H9 (cell line): ENCODE measurements around the gene SAMD8. TPM values are rescaled to one million over a fixed set of nuclear protein-coding genes. Genes with fewer than 3 reads are reported as not detected.

ENCODE experiments used
- DNase-seq: peaks from one replicate; pipeline ENCODE4 v3.0.0-alpha.2; 2017
- H2AFZ ChIP-seq: one replicate; pipeline ENCODE4 v1.6.1; 2013; ENCODE audit warnings: mild to moderate bottlenecking, low read length, control low read depth, moderate library complexity
- H2AK5ac ChIP-seq: 2 replicates; pipeline ENCODE4 v1.6.1; 2013; ENCODE audit warnings: low read length, control low read depth, mixed read lengths; ENCODE audit not compliant: insufficient read length
- H2BK120ac ChIP-seq: one replicate; pipeline ENCODE4 v1.6.1; 2013; ENCODE audit warnings: low read depth, mild to moderate bottlenecking, low read length, control low read depth, inconsistent platforms; ENCODE audit not compliant: poor library complexity, severe bottlenecking
- H2BK12ac ChIP-seq: 2 replicates; pipeline ENCODE4 v1.6.1; 2013; ENCODE audit warnings: low read length, control low read depth, mixed read lengths, low read depth; ENCODE audit not compliant: insufficient read length
- H2BK15ac ChIP-seq: 2 replicates; pipeline ENCODE4 v1.6.1; 2013; ENCODE audit warnings: low read depth, low read length, control low read depth
- H2BK20ac ChIP-seq: one replicate; pipeline ENCODE4 v1.6.1; 2013; ENCODE audit warnings: low read depth, mild to moderate bottlenecking, low read length, control low read depth, inconsistent platforms; ENCODE audit not compliant: poor library complexity, severe bottlenecking
- H2BK5ac ChIP-seq: 2 replicates; pipeline ENCODE4 v1.6.1; 2013; ENCODE audit warnings: low read length, control low read depth, mixed read lengths; ENCODE audit not compliant: insufficient read length
- H3K14ac ChIP-seq: 2 replicates; pipeline ENCODE4 v1.6.1; 2013; ENCODE audit warnings: low read length, control low read depth; ENCODE audit not compliant: insufficient read depth
- H3K18ac ChIP-seq: 2 replicates; pipeline ENCODE4 v1.6.1; 2013; ENCODE audit warnings: low read depth, mild to moderate bottlenecking, mixed read lengths, low read length, control low read depth; ENCODE audit not compliant: insufficient read length
- H3K23ac ChIP-seq: 2 replicates; pipeline ENCODE4 v1.6.1; 2013; ENCODE audit warnings: low read length, control low read depth, mixed read lengths, low read depth; ENCODE audit not compliant: insufficient read length
- H3K23me2 ChIP-seq: 2 replicates; pipeline ENCODE4 v1.6.1; 2013; ENCODE audit warnings: low read depth, mild to moderate bottlenecking, mixed read lengths, low read length, control low read depth; ENCODE audit not compliant: insufficient read length, poor library complexity, severe bottlenecking
- H3K27ac ChIP-seq: 2 replicates; pipeline ENCODE4 v1.5.1; 2013; ENCODE audit warnings: low read length, control low read depth, mixed read lengths, low read depth; ENCODE audit not compliant: insufficient read length
- H3K27me3 ChIP-seq: 2 replicates; pipeline ENCODE4 v1.6.1; 2013; ENCODE audit warnings: low read length, control low read depth, inconsistent platforms; ENCODE audit not compliant: insufficient read depth
- H3K4ac ChIP-seq: 2 replicates; pipeline ENCODE4 v1.6.1; 2013; ENCODE audit warnings: low read depth, mild to moderate bottlenecking, control low read depth, inconsistent platforms, low read length, moderate library complexity
- H3K4me1 ChIP-seq: 2 replicates; pipeline ENCODE4 v1.6.1; 2013; ENCODE audit warnings: low read length, control low read depth, inconsistent platforms; ENCODE audit not compliant: insufficient read depth
- H3K4me2 ChIP-seq: 2 replicates; pipeline ENCODE4 v1.6.1; 2013; ENCODE audit warnings: low read length, control low read depth, mixed read lengths; ENCODE audit not compliant: insufficient read length, insufficient read depth
- H3K56ac ChIP-seq: 2 replicates; pipeline ENCODE4 v1.6.1; 2013; ENCODE audit warnings: low read depth, mild to moderate bottlenecking, mixed read lengths, low read length, control low read depth; ENCODE audit not compliant: insufficient read length
- H3K79me1 ChIP-seq: 2 replicates; pipeline ENCODE4 v1.6.1; 2013; ENCODE audit warnings: low read depth, mild to moderate bottlenecking, moderate library complexity, low read length, control low read depth, inconsistent platforms; ENCODE audit not compliant: insufficient read depth, poor library complexity, severe bottlenecking
- H3K79me2 ChIP-seq: 2 replicates; pipeline ENCODE4 v1.6.1; 2013; ENCODE audit warnings: low read length, control low read depth, inconsistent platforms; ENCODE audit not compliant: insufficient read depth
- H3K9ac ChIP-seq: 2 replicates; pipeline ENCODE4 v1.6.1; 2013; ENCODE audit warnings: low read length, control low read depth, mixed read lengths; ENCODE audit not compliant: insufficient read length; ENCODE audit errors: extremely low read depth
- H3K9me3 ChIP-seq: one replicate; pipeline ENCODE4 v1.6.1; 2013; ENCODE audit warnings: low read depth, low read length, inconsistent platforms; ENCODE audit not compliant: control insufficient read depth
- H3T11ph ChIP-seq: one replicate; pipeline ENCODE4 v1.6.1; 2013; ENCODE audit warnings: mild to moderate bottlenecking, low read length, control low read depth, inconsistent platforms
- H4K20me1 ChIP-seq: one replicate; pipeline ENCODE4 v1.6.1; 2013; ENCODE audit not compliant: control insufficient read depth, insufficient read length, insufficient read depth
- H4K5ac ChIP-seq: 2 replicates; pipeline ENCODE4 v1.6.1; 2013; ENCODE audit warnings: low read depth, mild to moderate bottlenecking, mixed read lengths, low read length, control low read depth; ENCODE audit not compliant: insufficient read length
- H4K8ac ChIP-seq: replicated peaks from 2 replicates; pipeline ENCODE4 v1.6.1; 2013; ENCODE audit warnings: low read length, control low read depth, mixed read lengths, low read depth; ENCODE audit not compliant: insufficient read length
- H4K91ac ChIP-seq: 2 replicates; pipeline ENCODE4 v1.6.1; 2013; ENCODE audit warnings: low read depth, mild to moderate bottlenecking, moderate library complexity, mixed read lengths, low read length, control low read depth; ENCODE audit not compliant: insufficient read length
- H3K27ac Mint-ChIP-seq, 3 experiments: 2 replicates in 2 of 3; 3 replicates in 1 of 3; pipeline ENCODE4 v1.8.0; 2020 to 2021; ENCODE audit warnings: mixed read lengths in 3 of 3, mild to moderate bottlenecking in 1 of 3, moderate library complexity in 1 of 3
- H3K27me3 Mint-ChIP-seq: 2 replicates; pipeline ENCODE4 v1.8.0; 2021; ENCODE audit warnings: low read depth, mild to moderate bottlenecking, moderate library complexity, mixed read lengths
- H3K36me3 Mint-ChIP-seq, 3 experiments: 2 replicates in 2 of 3; 3 replicates in 1 of 3; pipeline ENCODE4 v1.8.0; 2020 to 2021; ENCODE audit warnings: low read depth in 3 of 3, mixed read lengths in 3 of 3; ENCODE audit not compliant: insufficient read depth in 1 of 3
- H3K4me1 Mint-ChIP-seq, 2 experiments: 2 replicates each; pipeline ENCODE4 v1.8.0; 2020; ENCODE audit warnings: mixed read lengths in 2 of 2
- H3K4me3 Mint-ChIP-seq, 2 experiments: 2 replicates in 1 of 2; 3 replicates in 1 of 2; pipeline ENCODE4 v1.8.0; 2020 to 2021; ENCODE audit warnings: mild to moderate bottlenecking in 2 of 2, mixed read lengths in 2 of 2, moderate library complexity in 1 of 2
- H3K9me3 Mint-ChIP-seq, 2 experiments: 2 replicates in 1 of 2; 3 replicates in 1 of 2; pipeline ENCODE4 v1.8.0; 2020; ENCODE audit warnings: mild to moderate bottlenecking in 2 of 2, mixed read lengths in 2 of 2, moderate library complexity in 1 of 2
- WGBS: extraction: QIAGEN DNeasy Blood & Tissue Kit; methylation state at CpG from one replicate; pipeline ENCODE4 v1.1.7; 2013; ENCODE audit warnings: missing lambda C conversion rate, low lambda C conversion rate, mixed read lengths; ENCODE audit not compliant: insufficient read length; ENCODE audit errors: extremely low coverage; 5-methylcytosine and 5-hydroxymethylcytosine counted together
- total RNA-seq: library from RNA; stranded (reverse); gene quantifications from 2 replicates; pipeline ENCODE4 v1.2.1, GENCODE V29; 2021
- TF ChIP-seq, protein P1 (sequence below): fragments of 200-600 bp; sonication (generic); conservative IDR thresholded peaks from 3 replicates; pipeline ENCODE4 v1.8.0; 2021; ENCODE audit warnings: antibody characterized with exemption, mild to moderate bottlenecking

SAMD8 gene
- total RNA-seq, 1 experiment from 2014 or later = 18.8 TPM

DNA sequence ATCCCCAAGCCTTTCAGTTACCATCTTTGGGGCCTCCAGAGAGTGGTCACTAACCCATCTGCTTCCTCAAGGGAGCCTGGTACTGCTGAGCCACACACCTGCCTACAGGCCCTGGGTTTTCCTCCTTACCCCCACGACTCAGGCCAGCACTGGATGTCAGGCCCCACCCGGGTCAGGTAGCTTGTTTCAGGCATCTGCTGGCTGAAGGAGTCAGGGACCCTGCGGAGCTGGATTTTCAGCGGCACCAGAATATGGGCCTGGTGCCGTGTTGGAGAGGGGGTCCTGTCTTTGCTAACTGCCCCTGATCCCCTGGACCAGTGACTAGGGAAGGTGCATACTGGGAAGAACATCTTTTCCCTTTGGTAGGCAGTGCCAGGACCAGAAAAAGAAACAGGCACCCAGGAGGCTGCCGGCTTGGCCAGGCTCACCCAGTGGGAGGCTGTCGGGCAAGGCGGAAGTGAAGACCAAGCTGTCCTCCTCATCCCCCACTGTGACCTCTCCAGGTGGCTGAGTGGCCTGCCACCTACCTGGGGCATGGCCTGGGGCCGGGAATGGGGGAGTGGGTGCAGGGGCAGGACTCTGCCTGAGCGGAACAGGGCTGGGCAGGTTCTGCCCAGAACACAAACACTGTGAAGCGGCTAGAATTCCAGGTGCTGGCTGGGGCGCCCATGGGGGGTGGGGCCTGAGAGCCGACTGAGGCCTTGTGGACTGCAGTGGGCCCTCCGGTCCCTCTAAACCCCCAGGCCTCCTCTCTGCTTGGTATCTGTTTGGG lies 12.4 kb upstream of the SAMD8 start:
- Histone ChIP-seq H3K27me3 (no peaks in the 10 kb centered on the region), H3K14ac (no peak overlapping the region), H3K4ac (no peak overlapping the region), H3K23me2 (no peaks in the 10 kb centered on the region), H2BK120ac (no peak overlapping the region), H3K4me1 (peaks cover 4% of the 10 kb centered on the region; the same call in 1 of the 2 replicates), H4K8ac (no peak overlapping the region), H3T11ph (no peak overlapping the region), H2BK20ac (no peak overlapping the region), H2BK5ac (no peak overlapping the region), H2BK15ac (no peak overlapping the region), H3K4me2 (no peak overlapping the region), H3K18ac (no peak overlapping the region), H4K5ac (no peak overlapping the region), H4K20me1 (no peaks in the 10 kb centered on the region), H3K79me1 (no peaks in the 10 kb centered on the region), H2AFZ (no peak overlapping the region), H3K9me3 (no peaks in the 10 kb centered on the region), H3K56ac (no peak overlapping the region), H4K91ac (no peak overlapping the region), H3K23ac (no peak overlapping the region), H3K79me2 (no peaks in the 10 kb centered on the region), H3K9ac (no peak overlapping the region), H2AK5ac (no peak overlapping the region), H3K27ac (no peak overlapping the region), H2BK12ac (no peak overlapping the region)
- no peak for DNase-seq
- Mint-ChIP-seq H3K27ac (no peak overlapping the region), H3K4me3 (no peak overlapping the region), H3K36me3 (no peaks in the 10 kb centered on the region), H3K27me3 (no peaks in the 10 kb centered on the region), H3K9me3 (no peaks in the 10 kb centered on the region), H3K4me1 (peaks cover 13 to 18% of the 10 kb centered on the region in 2 experiments)
- TF ChIP-seq, protein P1, sequence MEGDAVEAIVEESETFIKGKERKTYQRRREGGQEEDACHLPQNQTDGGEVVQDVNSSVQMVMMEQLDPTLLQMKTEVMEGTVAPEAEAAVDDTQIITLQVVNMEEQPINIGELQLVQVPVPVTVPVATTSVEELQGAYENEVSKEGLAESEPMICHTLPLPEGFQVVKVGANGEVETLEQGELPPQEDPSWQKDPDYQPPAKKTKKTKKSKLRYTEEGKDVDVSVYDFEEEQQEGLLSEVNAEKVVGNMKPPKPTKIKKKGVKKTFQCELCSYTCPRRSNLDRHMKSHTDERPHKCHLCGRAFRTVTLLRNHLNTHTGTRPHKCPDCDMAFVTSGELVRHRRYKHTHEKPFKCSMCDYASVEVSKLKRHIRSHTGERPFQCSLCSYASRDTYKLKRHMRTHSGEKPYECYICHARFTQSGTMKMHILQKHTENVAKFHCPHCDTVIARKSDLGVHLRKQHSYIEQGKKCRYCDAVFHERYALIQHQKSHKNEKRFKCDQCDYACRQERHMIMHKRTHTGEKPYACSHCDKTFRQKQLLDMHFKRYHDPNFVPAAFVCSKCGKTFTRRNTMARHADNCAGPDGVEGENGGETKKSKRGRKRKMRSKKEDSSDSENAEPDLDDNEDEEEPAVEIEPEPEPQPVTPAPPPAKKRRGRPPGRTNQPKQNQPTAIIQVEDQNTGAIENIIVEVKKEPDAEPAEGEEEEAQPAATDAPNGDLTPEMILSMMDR = no peak
- no CpG with 5 or more reads among the region's 14 CpGs for WGBS
